Adrenal gland (tissue), 12 donors: Measurements from ENCODE around the gene NOL6. TPM values are rescaled to one million over a fixed set of nuclear protein-coding genes. Genes with fewer than 3 reads are reported as not detected.
"Not testable (repeated sequence)": the region's sequence is repeated elsewhere in the genome, so short reads cannot be mapped to it uniquely, and the experiment has no call there.

Experiments used
- DNase-seq, 7 donors: peaks; one replicate each; pipeline ENCODE4 v3.0.0-alpha.2; 2019 to 2020
- H3K27ac ChIP-seq, 5 donors: fragments of 200-600 bp; sonication (generic) in 4 of 5; 1 replicate in 3 of 5; 2 replicates in 2 of 5; pipeline versions ENCODE4 v1.5.1 to v1.8.0; 2016 to 2020; ENCODE audit warnings: mild to moderate bottlenecking in 1 of 5
- H3K27me3 ChIP-seq: fragments of 200-600 bp; 2 replicates; pipeline ENCODE4 v1.8.0; 2021
- H3K36me3 ChIP-seq, 2 donors: fragments of 200-600 bp; replicated peaks in 1 of 2; 1 replicate in 1 of 2; 2 replicates in 1 of 2; pipeline versions ENCODE4 v1.5.1 to v1.8.0; 2018 to 2022
- H3K4me1 ChIP-seq, 2 donors: fragments of 200-600 bp; replicated peaks in 1 of 2; 1 replicate in 1 of 2; 2 replicates in 1 of 2; pipeline versions ENCODE4 v1.5.1 to v1.8.0; 2018 to 2021
- H3K4me3 ChIP-seq, 4 donors: fragments of 200-600 bp; sonication (generic) in 3 of 4; one replicate each; pipeline ENCODE4 v1.5.1; 2016 to 2018
- H3K9me3 ChIP-seq, 3 donors: fragments of 200-600 bp; sonication (generic) in 1 of 3; replicated peaks in 1 of 3; 1 replicate in 2 of 3; 2 replicates in 1 of 3; pipeline versions ENCODE4 v1.5.1 to v1.8.0; 2016 to 2021
- POLR2A ChIP-seq, 2 donors: fragments of 450-650 bp; IDR thresholded peaks; one replicate each; pipeline ENCODE4 v1.6.1; 2017; ENCODE audit warnings: antibody characterized with exemption in 2 of 2, mild to moderate bottlenecking in 2 of 2, moderate library complexity in 1 of 2
- WGBS, 4 donors: extraction: QIAGEN DNeasy Blood & Tissue Kit in 2 of 4; methylation state at CpG; one replicate each; pipeline versions ENCODE4 v1.1.5 to v1.1.7; 2013 to 2017; 5-methylcytosine and 5-hydroxymethylcytosine counted together
- intact Hi-C, 2 donors: fragments of 100-400 bp; cut with DNase I; formaldehyde crosslinking; loops; one replicate each; pipeline versions ENCODE4 v1.14.1 to v1.15.0; 2022 to 2023
- polyA plus RNA-seq, 3 donors: library from polyadenylated mRNA; stranded (reverse); fragments of 200-250 nt in 2 of 3; fragments of 350-450 nt in 1 of 3; fragmentation: Illumina TruSeq in 1 of 3; extraction: RNeasy Lipid Tissue Mini Kit (QIAGEN cat#74804) in 1 of 3; gene quantifications; one replicate each; pipeline ENCODE4 v1.2.3, GENCODE V29; 2013 to 2014
- total RNA-seq, 9 donors: library from RNA; depleted of rRNA in 4 of 9; stranded (reverse); fragments of >200 nt in 4 of 9; fragments of 120-200 nt in 1 of 9; fragmentation: NEBNext Ultra II Directional in 1 of 9; extraction: Animal tissue kit (Norgen Biotek cat#: 25700) in 1 of 9; gene quantifications; one replicate each; pipeline versions ENCODE4 v1.1.0 to v1.2.4, GENCODE V29; 2013 to 2023
- TF ChIP-seq, protein P1 (sequence below), 6 experiments: fragments of 450-650 bp in 4 of 6; fragments of 200-600 bp in 2 of 6; sonication (generic) in 1 of 6; IDR thresholded peaks; 1 replicate in 5 of 6; 2 replicates in 1 of 6; pipeline versions ENCODE4 v1.5.1 to v1.8.0; 2016 to 2021; ENCODE audit warnings: antibody characterized with exemption in 6 of 6, mild to moderate bottlenecking in 2 of 6, moderate library complexity in 1 of 6
- donor health status: healthy with polysubstance abuse.
- donor health status: Bipolar disorder and iron deficiency.
- donor health status: DM: yes; HTN: yes; CAD: no.
- donor health status: DM: no; HTN: no; CAD: no.
- donor health status: DM: no; HTN: no; CAD: no.
- donor health status: DM: yes; HTN: yes; CAD: no.

NOL6 gene
- total and polyA plus RNA-seq, 12 donors = 17.0 to 45.7 (median 28.9) TPM

DNA sequence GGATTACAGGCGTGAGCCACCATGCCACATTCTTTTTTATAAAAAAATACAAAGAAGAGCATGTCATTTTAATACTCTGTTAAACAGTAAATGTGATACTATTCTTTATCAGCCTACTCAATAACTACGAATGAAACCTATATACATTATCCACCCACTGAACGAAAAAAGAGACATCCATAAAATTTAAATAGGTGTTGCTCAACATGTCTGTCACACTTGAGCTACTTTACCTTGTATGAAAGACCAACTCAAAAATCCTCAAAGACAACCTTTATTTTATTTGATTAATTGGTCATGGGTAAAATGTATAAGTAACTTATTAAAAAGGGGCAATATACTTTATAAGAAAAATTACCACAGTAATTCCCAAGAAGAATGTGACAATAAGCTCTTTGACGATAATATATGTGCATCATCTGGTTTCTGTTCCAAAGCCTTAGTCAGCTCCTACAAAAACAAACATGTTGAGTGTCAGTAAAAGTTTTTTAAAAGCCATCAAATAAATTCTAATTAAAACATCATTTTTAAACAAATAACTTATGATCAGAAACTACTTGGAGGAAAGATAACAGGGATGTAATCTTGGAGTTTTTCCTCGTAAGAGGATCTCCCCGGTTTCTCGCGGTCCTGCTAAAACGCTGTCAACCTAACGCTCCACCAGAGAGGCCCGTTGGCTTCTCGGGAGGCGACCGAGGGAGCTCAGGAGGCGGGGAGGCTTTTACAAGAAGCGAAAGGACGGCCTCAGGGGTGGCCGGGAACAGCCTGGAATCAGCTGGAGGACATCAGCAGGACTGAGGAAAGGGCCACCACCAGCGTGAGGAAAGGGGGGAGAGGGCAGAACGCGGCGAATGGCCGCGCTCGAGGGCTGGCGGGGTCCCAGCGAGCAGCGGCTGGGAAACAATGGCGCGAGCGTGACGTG is 36.8 kb upstream of the NOL6 start:
- WGBS, 4 donors = 7 to 8% (median 7%) methylated on average over 32 of the region's 32 CpGs
- no peaks in the 10 kb centered on the region for H3K27me3 ChIP-seq
- intact Hi-C loops = no loop called here

DNA sequence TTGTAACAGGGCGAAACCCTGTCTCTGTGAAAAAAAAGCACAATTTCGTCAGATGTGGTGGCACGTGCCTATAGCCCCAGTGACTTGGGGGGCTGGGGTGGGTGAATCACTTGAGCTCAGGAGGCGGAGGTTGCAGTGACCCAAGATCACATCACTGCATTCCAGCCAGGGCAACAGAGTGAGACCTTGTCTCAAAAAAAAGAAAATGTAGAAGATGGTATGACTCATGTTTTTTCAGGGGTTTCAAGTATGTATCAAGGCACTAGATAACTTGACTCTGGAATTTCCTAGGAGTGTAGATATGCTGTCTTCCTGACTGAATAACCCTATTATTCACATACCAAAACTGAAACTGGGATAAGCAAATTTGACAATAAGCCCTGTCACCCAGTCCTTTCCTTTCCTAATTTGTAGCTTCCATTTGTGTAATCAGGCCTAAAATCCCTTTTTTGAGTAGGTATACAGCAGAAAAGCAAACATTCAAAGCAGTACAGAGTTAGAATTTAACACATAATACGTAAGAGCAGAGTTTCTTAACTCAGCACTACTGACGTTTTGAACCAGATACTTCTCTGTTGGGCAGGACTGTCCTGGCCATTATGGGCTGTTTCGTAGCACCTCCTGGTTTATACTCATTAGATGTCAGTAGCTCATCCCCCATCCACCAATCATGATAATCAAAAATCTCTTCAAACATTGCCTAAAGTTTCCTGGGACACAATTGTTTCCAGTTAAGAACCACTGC is 33.1 kb upstream of the NOL6 start:
- Histone ChIP-seq H3K9me3 (no peaks in the 10 kb centered on the region), H3K27ac (peak overlapping the region in 3 of 5 donors; percentile 27 to 67 (median 34)), H3K4me1 (no peaks in the 10 kb centered on the region), H3K27me3 (no peaks in the 10 kb centered on the region), H3K4me3 (no peak overlapping the region), H3K36me3 (no peaks in the 10 kb centered on the region)
- 52 to 81% (median 56%) methylated on average over 7 of the region's 7 CpGs for WGBS, 4 donors
- TF ChIP-seq, protein P1, sequence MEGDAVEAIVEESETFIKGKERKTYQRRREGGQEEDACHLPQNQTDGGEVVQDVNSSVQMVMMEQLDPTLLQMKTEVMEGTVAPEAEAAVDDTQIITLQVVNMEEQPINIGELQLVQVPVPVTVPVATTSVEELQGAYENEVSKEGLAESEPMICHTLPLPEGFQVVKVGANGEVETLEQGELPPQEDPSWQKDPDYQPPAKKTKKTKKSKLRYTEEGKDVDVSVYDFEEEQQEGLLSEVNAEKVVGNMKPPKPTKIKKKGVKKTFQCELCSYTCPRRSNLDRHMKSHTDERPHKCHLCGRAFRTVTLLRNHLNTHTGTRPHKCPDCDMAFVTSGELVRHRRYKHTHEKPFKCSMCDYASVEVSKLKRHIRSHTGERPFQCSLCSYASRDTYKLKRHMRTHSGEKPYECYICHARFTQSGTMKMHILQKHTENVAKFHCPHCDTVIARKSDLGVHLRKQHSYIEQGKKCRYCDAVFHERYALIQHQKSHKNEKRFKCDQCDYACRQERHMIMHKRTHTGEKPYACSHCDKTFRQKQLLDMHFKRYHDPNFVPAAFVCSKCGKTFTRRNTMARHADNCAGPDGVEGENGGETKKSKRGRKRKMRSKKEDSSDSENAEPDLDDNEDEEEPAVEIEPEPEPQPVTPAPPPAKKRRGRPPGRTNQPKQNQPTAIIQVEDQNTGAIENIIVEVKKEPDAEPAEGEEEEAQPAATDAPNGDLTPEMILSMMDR (IDR thresholded peaks at IDR 0.05) = no peak
- peak in 6 of 7 donors; percentile 42 to 68 (median 54) for DNase-seq
- intact Hi-C loops = no loop called here

More for the DNA sequence above, 36.8 kb upstream of the NOL6 start:
- Histone ChIP-seq H3K4me1 (no peaks in the 10 kb centered on the region), H3K4me3 (peak overlapping the region in 3 of 4 donors; percentile 72 to 94 (median 74)), H3K9me3 (no peaks in the 10 kb centered on the region), H3K36me3 (no peaks in the 10 kb centered on the region), H3K27ac (peak overlapping the region; percentile 48 to 90 (median 85))
- peak; percentile 60 to 73 (median 65) for DNase-seq
- TF ChIP-seq POLR2A (IDR thresholded peaks at IDR 0.05) = peak; percentile 31 to 61
- TF ChIP-seq, protein P1 (IDR thresholded peaks at IDR 0.05) = no peak

DNA sequence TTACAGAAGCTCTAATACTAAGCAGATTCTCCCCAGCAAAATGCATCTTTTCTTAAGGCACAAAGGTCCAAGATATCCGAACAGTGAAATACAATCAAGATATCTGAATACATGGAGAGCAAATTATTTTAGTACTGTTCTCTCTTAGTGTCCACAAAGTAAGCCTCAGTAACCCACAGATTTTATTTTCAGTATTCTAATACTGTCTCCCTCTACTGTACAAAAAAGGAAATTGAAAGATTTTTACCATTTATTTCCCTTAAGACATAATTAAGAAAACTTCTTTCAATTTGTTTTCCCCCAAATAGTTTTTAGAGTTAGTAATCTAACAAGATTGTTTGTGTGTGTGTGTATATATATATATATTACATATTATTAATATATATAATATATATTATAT is 24.7 kb upstream of the NOL6 start:
- DNase-seq = no peak
- H3K27me3 ChIP-seq = no peaks in the 10 kb centered on the region
- no peak overlapping the region for H3K4me3 ChIP-seq
- H3K9me3 ChIP-seq = no peaks in the 10 kb centered on the region
- H3K36me3 ChIP-seq = no peaks in the 10 kb centered on the region
- 54 to 70% (median 64%) methylated on average over 1 of the region's 1 CpG for WGBS, 4 donors
- no peaks in the 10 kb centered on the region for H3K4me1 ChIP-seq
- H3K27ac ChIP-seq = no peak overlapping the region
- TF ChIP-seq, protein P1 (IDR thresholded peaks at IDR 0.05) = peak in 1 of 6 experiments; percentile 34
- TF ChIP-seq POLR2A (IDR thresholded peaks at IDR 0.05) = no peak
- intact Hi-C loops = no loop called here

DNA sequence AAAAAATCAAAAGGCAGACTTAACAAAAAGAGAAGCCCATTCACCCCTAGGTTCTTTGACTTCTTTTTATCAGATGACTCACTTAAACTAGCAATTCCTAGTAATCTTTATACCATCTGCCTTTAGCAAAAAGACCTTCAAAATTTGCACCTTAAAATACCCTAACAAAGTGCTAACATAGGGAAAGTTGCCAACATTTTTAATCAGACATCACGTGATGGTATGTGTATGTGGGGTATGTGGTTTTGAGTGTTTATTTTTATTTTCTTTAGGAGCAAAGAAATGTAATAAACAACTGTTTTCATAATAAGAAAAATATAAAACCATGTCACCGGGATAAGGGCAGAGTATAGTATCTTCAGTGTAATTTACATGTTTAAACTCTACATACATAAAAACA is 20.1 kb upstream of the NOL6 start:
- H3K27ac ChIP-seq, H3K4me1 ChIP-seq, H3K27me3 ChIP-seq, H3K4me3 ChIP-seq, H3K36me3 ChIP-seq, H3K9me3 ChIP-seq, intact Hi-C loops, DNase-seq: not testable (repeated sequence)
- WGBS, 4 donors = 60 to 75% (median 71%) methylated on average over 2 of the region's 2 CpGs
